ENCODE data around the gene RAB17.
"Not testable (repeated sequence)": the region's sequence is repeated elsewhere in the genome, so short reads cannot be mapped to it uniquely, and the experiment has no call there.

The RAB17 gene

GRCh38 chr2:237624565-237624964 lies 34.0 kb upstream of the RAB17 start:
- DNase-seq (ENCODE audit: low spot score), result no peak

GRCh38 chr2:237623428-237624403 lies 33.2 kb upstream of the RAB17 start:
- DNase-seq (ENCODE audit: low spot score), result no peak

- DNase-seq (ENCODE audit: low spot score), result no peak
Measured at GRCh38 chr2:237618449-237618848, 27.9 kb upstream of the RAB17 start.

- DNase-seq (ENCODE audit: low spot score), result no peak
Measured at GRCh38 chr2:237617587-237617982, 27.1 kb upstream of the RAB17 start.

GRCh38 chr2:237616734-237617586 lies 26.4 kb upstream of the RAB17 start:
- DNase-seq (ENCODE audit: low spot score), result peak; percentile 18

GRCh38 chr2:237616373-237616733 lies 25.8 kb upstream of the RAB17 start:
- DNase-seq (ENCODE audit: low spot score), result no peak

GRCh38 chr2:237615631-237616249 lies 25.2 kb upstream of the RAB17 start:
- no peak for DNase-seq (ENCODE audit: low spot score)

- DNase-seq (ENCODE audit: low spot score), result peak; percentile 86
Measured at GRCh38 chr2:237614151-237614720, 23.7 kb upstream of the RAB17 start.

GRCh38 chr2:237613679-237614078 lies 23.1 kb upstream of the RAB17 start:
- DNase-seq (ENCODE audit: low spot score), result no peak

GRCh38 chr2:237612527-237613357 lies 22.2 kb upstream of the RAB17 start:
- DNase-seq (ENCODE audit: low spot score), result no peak

- DNase-seq (ENCODE audit: low spot score), result not testable (repeated sequence)
Measured at GRCh38 chr2:237606522-237606921, 16.0 kb upstream of the RAB17 start.

- peak; percentile 17 for DNase-seq (ENCODE audit: low spot score)
Measured at GRCh38 chr2:237604960-237605359, 14.4 kb upstream of the RAB17 start.

GRCh38 chr2:237604391-237604790 lies 13.9 kb upstream of the RAB17 start:
- DNase-seq (ENCODE audit: low spot score), result no peak

- DNase-seq (ENCODE audit: low spot score), result no peak
Measured at GRCh38 chr2:237603718-237604362, 13.3 kb upstream of the RAB17 start.

- DNase-seq (ENCODE audit: low spot score), result no peak
Measured at GRCh38 chr2:237603049-237603717, 12.6 kb upstream of the RAB17 start.

- no peak for DNase-seq (ENCODE audit: low spot score)
Measured at GRCh38 chr2:237602409-237602808, 11.9 kb upstream of the RAB17 start.

- no peak for DNase-seq (ENCODE audit: low spot score)
Measured at GRCh38 chr2:237601453-237602116, 11.1 kb upstream of the RAB17 start.

GRCh38 chr2:237600205-237600846 lies 9.8 kb upstream of the RAB17 start:
- DNase-seq (ENCODE audit: low spot score), result no peak
